Caco-2 (cell line): ENCODE measurements around the gene PLPP4. TPM values are rescaled to one million over a fixed set of nuclear protein-coding genes. Genes with fewer than 3 reads are reported as not detected.

Source experiments
- BruUV-seq: library from RNA; stranded (reverse); fragments of 400-500 nt; replicated peaks from 2 replicates; lab custom pipeline; 2021; lab: Mats Ljungman, UMichigan
- CTCF ChIA-PET: fragments of 300-600 bp; sonication (Branson Sonifier 250); formaldehyde crosslinking; loops from one replicate; lab custom pipeline; 2022; ENCODE audit warnings: antibody characterized with exemption; lab: Charles Lee
- POLR2A ChIA-PET: fragments of 300-600 bp; sonication (Branson Sonifier 250); formaldehyde crosslinking; loops from one replicate; lab custom pipeline; 2022; ENCODE audit warnings: antibody characterized with exemption; lab: Charles Lee
- DNase-seq, 2 experiments: peaks; one replicate each; pipeline versions ENCODE4 v3.0.0 to v3.0.0-alpha.2; 2020 to 2022
- H3K27me3 ChIP-seq: replicated peaks from 2 replicates; pipeline ENCODE4 v1.6.0; 2011; ENCODE audit warnings: low read length; ENCODE audit not compliant: control insufficient read depth, insufficient read depth
- H3K36me3 ChIP-seq: 2 replicates; pipeline ENCODE4 v1.5.1; 2011; ENCODE audit warnings: low read length; ENCODE audit not compliant: control insufficient read depth, insufficient read depth
- H3K4me1 ChIP-seq: fragments of 250-450 bp; sonication (Bioruptor Pico); 2 replicates; pipeline ENCODE4 v1.5.1; 2020; ENCODE audit warnings: mild to moderate bottlenecking
- H3K4me3 ChIP-seq: 2 replicates; pipeline ENCODE4 v1.5.1; 2011; ENCODE audit warnings: low read depth, mild to moderate bottlenecking, control low read depth, low read length
- H3K9me3 ChIP-seq: fragments of 250-450 bp; sonication (Bioruptor Pico); 2 replicates; pipeline ENCODE4 v1.5.1; 2020; ENCODE audit warnings: mild to moderate bottlenecking, moderate library complexity
- H3K27ac Mint-ChIP-seq: one replicate; pipeline ENCODE4 v1.8.0; 2022; ENCODE audit warnings: mixed read lengths; ENCODE audit not compliant: unreplicated experiment
- H3K27me3 Mint-ChIP-seq: one replicate; pipeline ENCODE4 v1.8.0; 2022; ENCODE audit warnings: mixed read lengths; ENCODE audit not compliant: insufficient read depth, unreplicated experiment
- H3K36me3 Mint-ChIP-seq: one replicate; pipeline ENCODE4 v1.8.0; 2022; ENCODE audit warnings: mild to moderate bottlenecking, mixed read lengths; ENCODE audit not compliant: insufficient read depth, unreplicated experiment
- H3K4me1 Mint-ChIP-seq: one replicate; pipeline ENCODE4 v1.8.0; 2022; ENCODE audit warnings: low read depth, mixed read lengths; ENCODE audit not compliant: unreplicated experiment
- H3K4me3 Mint-ChIP-seq: one replicate; pipeline ENCODE4 v1.8.0; 2022; ENCODE audit warnings: mild to moderate bottlenecking, moderate library complexity, mixed read lengths; ENCODE audit not compliant: unreplicated experiment
- H3K9me3 Mint-ChIP-seq: one replicate; pipeline ENCODE4 v1.8.0; 2022; ENCODE audit warnings: mixed read lengths; ENCODE audit not compliant: unreplicated experiment
- intact Hi-C: fragments of 100-400 bp; cut with micrococcal nuclease; formaldehyde crosslinking; loops from one replicate; pipeline ENCODE4 v1.10.0; 2022; ENCODE audit not compliant: unreplicated experiment
- total RNA-seq: library from RNA; stranded (reverse); gene quantifications from 2 replicates; pipeline ENCODE4 v1.2.3, GENCODE V29; 2022
- TF ChIP-seq, protein P1 (sequence below), 2 experiments: fragments of 200-600 bp in 1 of 2; IDR thresholded peaks; 1 replicate in 1 of 2; 2 replicates in 1 of 2; pipeline versions ENCODE4 v1.5.1 to v1.8.0; 2011 to 2022; ENCODE audit warnings: antibody characterized with exemption in 1 of 2, control low read depth in 1 of 2, inconsistent platforms in 1 of 2, low read depth in 1 of 2, low read length in 1 of 2, mild to moderate bottlenecking in 1 of 2, moderate library complexity in 1 of 2; ENCODE audit not compliant: insufficient read depth in 1 of 2, severe bottlenecking in 1 of 2, unreplicated experiment in 1 of 2

The PLPP4 gene
- total RNA-seq, 1 experiment from 2014 or later, result 0.61 TPM

DNA sequence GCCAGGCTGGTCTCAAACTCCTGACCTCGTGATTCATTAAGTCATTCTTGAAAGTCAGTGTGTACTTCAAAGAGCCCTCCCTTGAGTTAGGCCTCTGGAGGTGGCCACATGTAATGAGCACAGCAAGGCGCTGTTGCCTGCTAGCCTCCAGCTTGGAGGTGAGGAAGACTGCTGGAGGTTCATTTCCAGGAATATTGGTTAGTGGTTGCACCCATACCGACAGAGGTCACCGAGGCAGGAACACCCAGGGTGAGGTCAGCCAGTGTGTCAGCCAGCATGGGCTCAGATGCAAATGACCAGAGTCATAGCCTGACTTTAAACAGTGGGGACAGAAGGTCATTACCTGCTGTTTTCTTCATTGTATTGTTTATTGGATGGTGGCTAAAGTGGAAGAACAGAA is 85.0 kb downstream of the PLPP4 start:
- Mint-ChIP-seq H3K36me3 (no peaks in the 10 kb centered on the region), H3K9me3 (no peaks in the 10 kb centered on the region), H3K27me3 (peaks cover 8% of the 10 kb centered on the region), H3K4me1 (no peaks in the 10 kb centered on the region), H3K4me3 (no peak overlapping the region), H3K27ac (no peak overlapping the region)
- H3K9me3 ChIP-seq, result no peaks in the 10 kb centered on the region
- no peaks in the 10 kb centered on the region; the same call in 1 of the 2 replicates for H3K36me3 ChIP-seq
- no TSS peak for BruUV-seq
- DNase-seq, result no peak
- no peaks in the 10 kb centered on the region for H3K27me3 ChIP-seq
- intact Hi-C loops, result no loop called here
- H3K4me3 ChIP-seq, result no peak overlapping the region
- CTCF ChIA-PET, result no interaction called here
- POLR2A ChIA-PET, result no interaction called here
- TF ChIP-seq, protein P1, sequence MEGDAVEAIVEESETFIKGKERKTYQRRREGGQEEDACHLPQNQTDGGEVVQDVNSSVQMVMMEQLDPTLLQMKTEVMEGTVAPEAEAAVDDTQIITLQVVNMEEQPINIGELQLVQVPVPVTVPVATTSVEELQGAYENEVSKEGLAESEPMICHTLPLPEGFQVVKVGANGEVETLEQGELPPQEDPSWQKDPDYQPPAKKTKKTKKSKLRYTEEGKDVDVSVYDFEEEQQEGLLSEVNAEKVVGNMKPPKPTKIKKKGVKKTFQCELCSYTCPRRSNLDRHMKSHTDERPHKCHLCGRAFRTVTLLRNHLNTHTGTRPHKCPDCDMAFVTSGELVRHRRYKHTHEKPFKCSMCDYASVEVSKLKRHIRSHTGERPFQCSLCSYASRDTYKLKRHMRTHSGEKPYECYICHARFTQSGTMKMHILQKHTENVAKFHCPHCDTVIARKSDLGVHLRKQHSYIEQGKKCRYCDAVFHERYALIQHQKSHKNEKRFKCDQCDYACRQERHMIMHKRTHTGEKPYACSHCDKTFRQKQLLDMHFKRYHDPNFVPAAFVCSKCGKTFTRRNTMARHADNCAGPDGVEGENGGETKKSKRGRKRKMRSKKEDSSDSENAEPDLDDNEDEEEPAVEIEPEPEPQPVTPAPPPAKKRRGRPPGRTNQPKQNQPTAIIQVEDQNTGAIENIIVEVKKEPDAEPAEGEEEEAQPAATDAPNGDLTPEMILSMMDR (IDR thresholded peaks at IDR 0.05; ENCODE audit: insufficient read depth in 1 of 2, low read depth in 1 of 2, low read length in 1 of 2, severe bottlenecking in 1 of 2, unreplicated experiment in 1 of 2), result no peak
- no peaks in the 10 kb centered on the region for H3K4me1 ChIP-seq

DNA sequence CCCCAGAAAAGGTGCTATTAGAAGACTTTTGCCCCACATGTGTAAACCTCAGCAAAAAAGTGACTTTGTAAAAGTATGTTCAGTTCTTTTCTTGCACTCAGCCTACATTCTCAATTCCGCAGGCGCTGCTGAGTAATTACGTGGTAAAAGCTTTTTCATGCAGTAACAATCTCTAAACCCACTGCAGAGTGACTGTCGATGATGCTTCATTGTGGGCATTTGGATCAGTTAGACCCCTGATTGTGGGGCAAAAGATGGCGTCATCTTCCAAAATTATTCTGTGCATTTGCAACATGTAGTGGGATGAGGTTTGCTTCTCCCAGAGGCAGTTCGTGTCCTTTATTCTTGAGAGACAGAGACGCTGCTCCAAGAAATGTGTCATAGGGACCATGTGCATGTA is 85.6 kb downstream of the PLPP4 start:
- no peaks in the 10 kb centered on the region for H3K4me1 Mint-ChIP-seq
- H3K27me3 Mint-ChIP-seq, result peaks cover 8% of the 10 kb centered on the region
- no peaks in the 10 kb centered on the region; the same call in 1 of the 2 replicates for H3K36me3 ChIP-seq
- TF ChIP-seq, protein P1 (IDR thresholded peaks at IDR 0.05; ENCODE audit: insufficient read depth in 1 of 2, low read depth in 1 of 2, low read length in 1 of 2, severe bottlenecking in 1 of 2, unreplicated experiment in 1 of 2), result no peak
- H3K27ac Mint-ChIP-seq, result no peak overlapping the region
- CTCF ChIA-PET, result no interaction called here
- no peaks in the 10 kb centered on the region for H3K9me3 ChIP-seq
- BruUV-seq, result no TSS peak
- intact Hi-C loops, result no loop called here
- H3K27me3 ChIP-seq, result no peaks in the 10 kb centered on the region
- H3K4me3 ChIP-seq, result no peak overlapping the region
- DNase-seq, result no peak
- POLR2A ChIA-PET, result no interaction called here
- no peaks in the 10 kb centered on the region for H3K4me1 ChIP-seq
- H3K36me3 Mint-ChIP-seq, result no peaks in the 10 kb centered on the region
- H3K4me3 Mint-ChIP-seq, result no peak overlapping the region
- no peaks in the 10 kb centered on the region for H3K9me3 Mint-ChIP-seq

DNA sequence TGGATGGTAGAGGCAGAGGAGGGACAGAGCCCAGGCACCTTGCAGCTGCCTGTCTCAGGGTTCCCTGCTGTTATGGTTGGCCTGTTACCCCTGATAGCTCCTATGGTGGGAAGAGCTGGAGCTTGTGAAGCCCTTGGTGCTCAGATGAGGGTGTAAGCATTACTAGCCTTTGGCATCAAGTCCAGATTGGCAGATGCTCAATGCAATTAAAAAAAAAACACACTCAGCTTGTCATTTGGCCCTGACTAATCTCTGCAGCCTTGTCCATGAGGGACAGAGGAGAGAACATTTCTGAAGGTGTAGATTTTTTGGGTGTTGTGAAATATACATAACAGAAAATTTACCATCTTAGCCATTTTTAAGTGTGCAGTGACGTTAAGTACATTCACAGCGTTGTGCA is 86.3 kb downstream of the PLPP4 start:
- no peaks in the 10 kb centered on the region for H3K36me3 ChIP-seq
- DNase-seq, result no peak
- Mint-ChIP-seq H3K27ac (no peak overlapping the region), H3K9me3 (no peaks in the 10 kb centered on the region), H3K27me3 (peaks cover 8% of the 10 kb centered on the region), H3K4me1 (no peaks in the 10 kb centered on the region), H3K4me3 (no peak overlapping the region), H3K36me3 (no peaks in the 10 kb centered on the region)
- ChIA-PET POLR2A (no interaction called here), CTCF (no interaction called here)
- no peak overlapping the region for H3K4me3 ChIP-seq
- H3K9me3 ChIP-seq, result 0 out of 2 replicates have a peak, but pooled peaks cover 1% of the 10 kb centered on the region
- no TSS peak for BruUV-seq
- no peaks in the 10 kb centered on the region for H3K4me1 ChIP-seq
- H3K27me3 ChIP-seq, result no peaks in the 10 kb centered on the region
- TF ChIP-seq, protein P1 (IDR thresholded peaks at IDR 0.05; ENCODE audit: insufficient read depth in 1 of 2, low read depth in 1 of 2, low read length in 1 of 2, severe bottlenecking in 1 of 2, unreplicated experiment in 1 of 2), result no peak
- intact Hi-C loops, result no loop called here
